NOMO-1 treated with dmso at 0.1 percent for 144 hours (cell line): ENCODE results near the gene CWC27.

Source experiments
- DNase-seq: peaks from one replicate; lab custom pipeline; 2025; ENCODE audit not compliant: unreplicated experiment; lab: John Stamatoyannopoulos, UW

The CWC27 gene

GRCh38 chr5:64836190-64836755 is 67.5 kb downstream of the CWC27 start:
- no peak for DNase-seq

GRCh38 chr5:64836786-64837185 is 68.1 kb downstream of the CWC27 start:
- no peak for DNase-seq

- DNase-seq = no peak
These were observed 69.6 kb downstream of the CWC27 start for GRCh38 chr5:64838376-64838775.

DNA sequence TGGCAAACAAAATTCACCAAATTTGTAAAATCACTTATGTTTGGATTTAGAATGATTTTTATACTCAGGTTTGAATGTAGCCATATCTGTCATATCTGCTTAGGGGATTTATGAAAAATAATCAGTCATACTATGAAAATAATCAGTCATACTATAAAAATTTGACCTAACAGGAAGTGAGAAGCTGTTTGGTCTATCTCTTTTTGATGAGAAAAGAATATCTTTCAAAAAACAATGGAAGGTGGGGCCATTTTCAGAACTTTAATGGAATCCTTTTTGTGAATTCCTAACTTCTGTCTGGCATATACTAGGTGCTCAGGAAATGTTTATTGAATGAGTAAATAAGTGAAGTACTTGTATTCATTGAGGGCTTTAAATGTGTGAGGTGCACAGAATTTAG is 70.1 kb downstream of the CWC27 start:
- DNase-seq = no peak

DNA sequence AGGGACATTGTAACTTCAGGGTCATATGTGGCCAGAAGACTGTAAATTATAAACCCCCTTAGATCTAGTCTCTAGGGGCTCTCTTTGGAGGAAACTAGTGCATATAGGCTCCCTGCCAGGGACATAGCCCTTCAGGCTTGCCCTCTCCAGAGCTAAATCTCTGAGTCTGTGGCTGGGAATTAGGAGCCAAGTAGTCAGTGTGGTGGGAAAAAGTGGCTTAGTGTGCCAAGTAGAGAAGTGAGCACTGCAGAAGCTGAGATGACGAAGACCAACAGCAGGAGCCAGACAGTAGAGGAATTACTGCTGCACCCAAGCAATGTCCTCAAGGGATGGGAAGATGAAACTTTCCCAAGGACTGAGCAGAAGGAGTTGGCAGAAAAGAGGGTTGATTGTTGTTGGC is 71.2 kb downstream of the CWC27 start:
- no peak for DNase-seq

DNA sequence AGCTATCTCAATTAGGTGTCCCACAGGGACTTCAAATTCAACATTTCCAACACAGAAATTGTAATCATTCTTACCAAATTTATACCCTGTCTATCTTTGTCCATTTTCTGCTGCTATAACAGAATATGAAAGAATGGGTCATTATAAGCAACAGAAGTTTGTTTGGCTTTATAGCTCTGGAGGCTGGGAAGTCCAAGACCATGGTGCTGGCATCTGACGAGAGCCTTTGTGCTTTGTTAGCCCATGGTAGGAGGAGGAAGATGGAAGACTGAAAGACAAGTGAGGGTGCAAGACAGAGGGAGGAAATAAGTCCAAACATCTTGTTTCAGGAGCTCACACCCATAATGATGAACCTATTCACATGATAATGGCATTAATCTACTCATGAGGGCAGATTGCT is 72.2 kb downstream of the CWC27 start:
- no peak for DNase-seq

GRCh38 chr5:64853777-64854176 is 85.0 kb downstream of the CWC27 start:
- DNase-seq = no peak

- DNase-seq = no peak
These were observed 86.1 kb downstream of the CWC27 start for GRCh38 chr5:64854855-64855254.

DNA sequence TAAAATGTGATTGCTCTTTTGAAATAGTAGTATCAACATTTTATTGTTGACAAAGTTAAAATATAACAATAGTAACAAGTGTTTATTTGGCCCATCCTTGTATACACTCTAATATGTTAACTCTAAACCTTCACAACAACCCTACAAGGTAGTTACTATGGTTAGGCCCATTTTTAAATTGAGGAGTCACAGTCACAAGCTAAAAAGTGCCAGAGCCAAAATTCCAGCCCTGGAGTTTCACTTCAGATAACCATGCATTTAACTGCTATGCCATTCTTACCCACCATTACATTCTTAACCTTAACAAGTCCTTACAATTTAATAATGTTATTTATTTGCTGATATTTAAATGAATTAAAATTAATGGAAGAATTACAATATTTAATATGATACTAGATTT is 91.2 kb downstream of the CWC27 start:
- no peak for DNase-seq

GRCh38 chr5:64861281-64861680 is 92.6 kb downstream of the CWC27 start:
- no peak for DNase-seq

- no peak for DNase-seq
These were observed 95.4 kb downstream of the CWC27 start for GRCh38 chr5:64864171-64864570.

- no peak for DNase-seq
These were observed 96.9 kb downstream of the CWC27 start for GRCh38 chr5:64865662-64866061.

DNA sequence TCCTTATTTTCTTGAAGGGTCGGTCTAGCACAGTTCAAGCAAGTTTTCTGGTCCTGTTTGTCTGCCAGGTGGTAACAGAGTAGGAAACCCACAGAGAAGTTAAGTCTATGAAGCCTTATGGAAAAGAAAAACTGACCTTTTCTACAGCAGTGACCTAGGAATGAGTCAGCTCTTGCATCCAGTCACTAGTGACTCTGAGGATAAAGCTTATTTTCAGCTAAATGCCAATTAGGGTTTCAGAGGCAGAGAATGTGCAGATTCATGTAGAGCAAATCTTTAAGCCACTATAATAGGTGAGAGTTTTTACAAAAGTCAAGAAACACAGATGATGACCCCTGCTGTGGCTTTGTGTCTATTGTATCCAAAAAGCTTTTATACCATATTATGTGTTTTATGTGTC is 100.7 kb downstream of the CWC27 start:
- no peak for DNase-seq

DNA sequence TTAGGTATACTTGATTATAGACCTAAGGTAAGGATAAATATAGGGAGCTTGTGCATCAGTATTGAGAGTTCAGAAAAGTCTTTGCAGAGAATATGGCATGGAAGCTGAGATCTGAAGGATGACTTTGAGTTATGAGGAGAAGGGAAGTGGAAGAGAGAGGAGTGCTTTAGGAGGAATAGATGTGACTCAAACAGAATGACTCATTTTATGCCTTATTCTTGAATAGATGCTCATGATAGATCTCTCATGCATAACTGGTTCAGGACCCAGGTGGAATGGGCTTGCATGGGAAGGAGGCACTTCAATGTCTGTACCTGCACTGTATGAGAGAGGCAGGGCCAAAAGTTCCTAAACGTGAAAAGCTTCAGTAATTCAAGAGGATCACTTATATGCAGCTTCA is 103.3 kb downstream of the CWC27 start:
- DNase-seq = no peak

DNA sequence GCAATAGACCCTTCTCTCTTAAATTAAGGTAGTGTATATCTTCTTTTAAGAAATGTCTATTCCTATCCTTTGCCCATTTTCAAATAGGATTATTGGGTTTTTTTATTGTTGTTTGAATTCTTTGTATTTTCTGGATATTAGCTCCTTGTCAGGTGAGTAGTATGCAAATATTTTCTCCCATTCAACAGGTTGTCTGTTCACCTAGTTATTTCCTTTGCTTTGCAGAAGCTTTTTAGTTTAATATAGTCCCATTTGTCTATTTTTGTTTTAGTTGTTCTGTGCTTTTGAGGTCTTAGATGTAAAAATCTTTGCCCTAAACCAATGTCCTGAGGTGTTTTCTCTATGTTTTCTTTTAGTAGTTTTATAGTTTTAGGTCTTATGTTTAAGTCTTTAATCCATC is 104.7 kb downstream of the CWC27 start:
- DNase-seq = no peak

DNA sequence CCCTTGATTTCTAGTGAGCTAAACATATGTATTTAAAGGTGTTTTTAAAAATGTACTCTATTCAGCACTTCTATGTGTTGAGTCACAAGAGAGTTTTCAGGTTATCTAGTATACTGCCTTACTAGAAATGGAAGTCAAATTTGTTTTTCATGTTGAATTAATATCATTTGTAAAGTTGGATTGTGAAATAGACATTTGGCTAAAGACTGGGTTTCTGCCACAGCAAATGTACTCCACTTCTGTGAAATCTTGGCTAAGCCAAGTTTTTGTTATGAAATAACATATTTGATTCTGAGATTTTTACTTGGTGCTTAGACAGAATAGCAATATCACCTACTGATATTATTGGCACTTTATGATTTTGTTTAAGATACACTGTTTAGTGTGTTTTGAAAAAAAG is 106.0 kb downstream of the CWC27 start:
- DNase-seq = no peak

- DNase-seq = no peak
These were observed 107.5 kb downstream of the CWC27 start for GRCh38 chr5:64876203-64876602.

- DNase-seq = no peak
These were observed 112.1 kb downstream of the CWC27 start for GRCh38 chr5:64880821-64881220.

- no peak for DNase-seq
These were observed 115.2 kb downstream of the CWC27 start for GRCh38 chr5:64883912-64884311.

GRCh38 chr5:64884541-64884940 is 115.8 kb downstream of the CWC27 start:
- no peak for DNase-seq

- DNase-seq = no peak
These were observed 119.2 kb downstream of the CWC27 start for GRCh38 chr5:64887910-64888309.

DNA sequence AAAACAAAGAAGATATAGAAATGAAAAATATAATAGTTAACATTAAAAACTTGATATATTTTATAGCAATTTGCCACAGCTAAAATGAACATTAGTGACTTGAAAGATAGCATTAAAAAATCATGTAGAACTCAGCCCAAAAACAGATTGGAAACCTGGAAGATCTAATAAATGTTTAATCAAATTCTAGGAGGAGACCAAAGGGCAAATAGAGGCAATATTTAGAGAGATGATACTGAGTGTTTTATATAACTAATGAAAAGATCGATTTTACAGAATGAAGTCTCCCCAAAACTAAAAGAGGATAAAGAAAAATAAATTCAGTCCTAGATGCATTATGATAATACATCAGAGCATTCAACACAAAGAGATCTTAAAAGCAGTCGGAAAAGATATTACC is 127.0 kb downstream of the CWC27 start:
- no peak for DNase-seq

DNA sequence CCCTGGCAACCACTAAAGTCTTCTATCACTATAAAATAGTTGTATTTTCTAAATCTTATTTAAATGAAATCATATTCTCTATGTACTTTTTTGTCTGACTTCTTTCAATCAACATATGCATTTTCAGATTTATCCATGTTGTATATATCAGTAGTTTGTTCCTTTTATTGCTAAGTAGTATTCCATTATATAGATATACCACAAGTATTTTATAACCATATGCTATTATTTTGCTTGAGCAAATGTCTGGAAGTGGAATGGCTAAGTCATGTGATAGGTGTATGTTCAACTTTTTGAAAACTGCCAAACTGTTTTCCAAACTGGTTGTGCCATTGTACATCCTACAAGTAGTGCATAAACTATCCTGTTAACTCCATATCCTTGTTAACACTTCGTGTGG is 131.1 kb downstream of the CWC27 start:
- no peak for DNase-seq

DNA sequence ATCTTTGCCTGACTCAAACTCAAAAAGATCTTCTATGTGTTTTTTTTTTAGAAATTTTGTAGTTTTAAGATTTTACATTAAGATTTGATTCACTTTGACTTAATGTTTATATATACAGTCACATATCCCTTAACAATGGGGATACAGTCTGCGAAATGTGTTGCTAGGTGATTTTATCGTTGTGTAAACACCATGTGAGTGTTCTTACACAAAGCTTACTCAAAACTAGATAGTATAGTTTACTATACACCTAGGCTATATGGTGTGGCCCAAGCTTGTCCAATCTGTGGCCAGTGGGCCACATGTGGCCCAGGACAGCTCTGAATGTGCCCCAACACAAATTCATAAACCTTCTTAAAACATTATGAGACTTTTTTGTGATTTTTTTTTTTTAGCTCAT is 131.9 kb downstream of the CWC27 start:
- DNase-seq = no peak
